DMS153 treated with DMSO at 0.1 percent for 48 hours (cell line): ENCODE measurements around the gene NTRK3.
"Not testable (repeated sequence)": the region's sequence is repeated elsewhere in the genome, so short reads cannot be mapped to it uniquely, and the experiment has no call there.

Experiments used
- DNase-seq: peaks from one replicate; lab custom pipeline; 2025; ENCODE audit not compliant: unreplicated experiment; lab: John Stamatoyannopoulos, UW

Gene NTRK3

GRCh38 chr15:88036154-88036839 lies 220.2 kb downstream of the NTRK3 start:
- DNase-seq = no peak

GRCh38 chr15:88035381-88035780 lies 221.2 kb downstream of the NTRK3 start:
- no peak for DNase-seq

DNA sequence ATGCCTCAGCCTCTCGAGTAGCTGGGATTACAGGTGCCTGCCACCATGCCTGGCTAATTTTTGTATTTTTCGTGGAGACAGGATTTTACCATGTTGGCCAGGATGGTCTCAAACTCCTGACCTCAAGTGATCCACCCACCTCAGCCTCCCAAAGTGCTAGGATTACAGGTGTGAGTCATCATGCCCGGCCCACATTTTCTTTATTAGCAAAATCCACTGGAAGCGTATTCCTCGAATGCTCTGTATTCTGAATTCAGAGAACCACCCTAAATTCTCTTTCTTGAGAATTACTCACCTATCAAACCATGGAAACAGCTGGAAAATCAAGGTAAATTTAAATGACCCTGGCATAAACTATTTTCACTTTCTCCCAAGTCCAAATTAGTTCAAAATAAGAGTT lies 223.1 kb downstream of the NTRK3 start:
- DNase-seq = not testable (repeated sequence)

DNA sequence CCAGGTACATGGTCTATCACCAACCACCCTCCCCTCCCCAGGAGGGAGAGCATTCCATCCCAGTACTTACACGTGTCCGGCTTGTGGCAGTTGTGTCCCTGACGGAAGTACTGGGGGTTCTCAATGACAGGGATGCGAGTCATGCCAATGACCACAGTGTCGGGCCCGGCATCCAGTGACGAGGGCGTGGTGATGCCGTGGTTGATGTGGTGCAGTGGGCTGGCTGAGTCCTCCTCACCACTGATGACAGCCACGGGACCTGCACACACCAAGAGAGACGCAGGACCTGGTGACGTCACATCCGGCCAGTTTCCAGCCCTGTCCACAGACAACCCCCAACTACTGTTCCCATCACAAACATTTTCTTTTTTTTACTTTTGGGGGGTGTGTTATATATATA lies 223.8 kb downstream of the NTRK3 start:
- DNase-seq = no peak

- no peak for DNase-seq
Measured at GRCh38 chr15:88031461-88031860, 225.1 kb downstream of the NTRK3 start.

DNA sequence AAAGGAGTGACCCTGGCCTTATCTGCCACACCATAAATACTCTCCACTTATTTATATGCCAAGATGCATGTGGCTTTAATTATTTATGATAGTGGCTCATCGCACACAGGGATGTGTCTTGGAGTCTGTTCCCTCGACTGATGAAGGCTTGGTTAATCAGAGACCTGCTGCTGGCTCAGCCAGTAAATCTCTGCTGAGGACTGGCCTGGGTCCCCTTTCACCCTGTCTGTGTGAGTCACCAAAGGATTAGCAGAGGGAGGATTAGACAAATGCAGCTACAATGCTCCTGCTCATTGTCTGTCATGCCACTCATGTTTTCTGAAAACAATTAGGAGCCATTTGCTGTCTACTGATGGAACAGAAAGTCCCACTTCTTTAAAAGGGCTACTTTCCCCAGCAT lies 226.8 kb downstream of the NTRK3 start:
- DNase-seq = no peak

DNA sequence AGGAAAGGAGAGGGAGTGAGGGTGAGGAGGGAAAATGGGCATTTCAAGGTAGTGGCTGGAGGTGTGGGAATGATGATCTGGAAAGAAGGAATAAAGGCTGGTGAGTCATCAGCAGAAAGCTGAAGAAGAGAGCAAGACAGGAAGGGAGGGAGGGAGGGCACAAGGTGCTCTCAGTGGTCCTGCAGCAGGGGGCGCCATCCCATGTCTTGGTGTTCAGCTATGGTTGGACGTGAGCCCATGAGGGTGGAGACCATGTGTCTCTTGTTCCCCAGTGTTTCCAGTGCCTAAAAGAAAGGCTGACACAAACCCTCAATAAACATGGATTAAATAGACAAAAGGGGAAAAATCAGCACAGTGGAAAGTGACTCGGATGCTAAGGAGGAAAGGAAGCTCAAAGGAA lies 228.5 kb downstream of the NTRK3 start:
- DNase-seq = no peak

- no peak for DNase-seq
Measured at GRCh38 chr15:88023914-88024313, 232.6 kb downstream of the NTRK3 start.

- no peak for DNase-seq
Measured at GRCh38 chr15:88022716-88023115, 233.8 kb downstream of the NTRK3 start.

DNA sequence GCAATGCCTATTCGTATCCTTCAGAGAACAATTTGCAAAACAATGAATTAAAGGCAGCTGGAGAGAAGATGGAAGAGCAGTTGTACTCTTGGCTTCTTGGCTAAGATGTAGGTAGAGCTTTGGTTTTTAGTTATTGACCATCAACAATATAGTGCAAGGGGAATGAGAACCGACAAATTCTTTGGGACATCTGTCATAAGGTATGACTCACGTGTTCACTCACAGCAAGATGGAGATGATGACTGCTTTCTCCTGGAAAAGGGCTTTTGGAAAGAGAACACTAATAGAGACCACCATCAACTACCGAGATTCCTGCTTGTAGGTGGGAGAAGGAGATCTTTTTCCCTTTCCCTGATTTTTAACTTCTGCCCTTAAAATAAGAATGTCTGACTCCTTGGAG lies 234.9 kb downstream of the NTRK3 start:
- no peak for DNase-seq

DNA sequence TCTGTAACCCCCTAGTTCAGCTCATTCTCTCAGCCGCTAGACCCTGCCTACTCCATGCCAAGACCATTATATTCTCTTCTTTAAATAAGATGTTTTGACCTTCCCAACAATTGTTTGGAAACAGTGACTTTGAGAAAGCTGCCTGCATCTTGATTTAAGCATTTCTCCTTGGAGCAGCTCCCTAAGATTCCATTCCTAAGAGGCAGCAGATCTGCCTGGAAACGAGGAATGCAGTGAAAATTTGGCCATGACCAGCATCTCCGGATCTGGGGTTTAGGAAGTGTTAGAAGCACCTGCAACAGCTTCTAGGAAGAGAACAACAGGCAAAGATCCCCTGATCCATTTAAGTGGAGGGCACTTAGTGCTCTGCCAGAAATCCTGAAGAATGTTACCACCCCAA lies 235.7 kb downstream of the NTRK3 start:
- DNase-seq = no peak

DNA sequence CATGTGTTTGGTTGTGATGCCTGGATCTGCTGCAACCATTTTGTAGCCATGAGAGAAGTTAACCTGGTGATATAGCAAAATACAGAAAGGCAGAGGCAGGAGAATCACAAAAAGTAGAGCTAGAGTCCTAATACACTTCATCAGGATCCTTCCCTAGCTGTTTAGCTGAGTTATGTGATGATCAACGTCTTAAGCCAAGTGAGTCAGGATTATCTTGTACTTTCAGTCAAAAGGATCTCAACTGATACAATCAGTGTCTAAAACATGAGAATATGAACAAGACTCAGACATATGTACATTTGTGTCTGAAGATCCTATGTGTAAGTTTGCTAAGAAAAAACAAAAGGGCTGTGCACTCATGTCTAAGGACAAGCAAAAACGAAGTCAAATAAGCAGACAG lies 236.9 kb downstream of the NTRK3 start:
- no peak for DNase-seq

GRCh38 chr15:88018869-88019641 lies 237.5 kb downstream of the NTRK3 start:
- no peak for DNase-seq

DNA sequence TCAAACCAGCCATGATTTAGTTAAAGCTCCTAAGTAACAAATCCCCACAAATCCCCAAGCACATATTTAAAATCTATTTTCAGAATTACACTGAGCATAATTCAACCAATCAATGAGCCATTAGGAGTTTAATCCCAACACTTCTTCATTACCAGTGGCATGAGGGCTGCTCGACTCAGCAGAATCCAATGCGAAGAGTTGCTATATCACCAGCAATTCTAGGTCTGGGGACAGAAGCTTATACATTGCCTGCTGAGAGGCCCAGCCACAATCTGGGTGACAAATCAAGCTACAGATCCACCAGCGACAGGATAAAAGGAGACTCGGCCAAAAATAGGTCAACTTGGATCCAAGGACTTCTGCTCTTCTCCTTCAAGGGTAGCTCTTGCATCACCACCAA lies 238.8 kb downstream of the NTRK3 start:
- DNase-seq = no peak

DNA sequence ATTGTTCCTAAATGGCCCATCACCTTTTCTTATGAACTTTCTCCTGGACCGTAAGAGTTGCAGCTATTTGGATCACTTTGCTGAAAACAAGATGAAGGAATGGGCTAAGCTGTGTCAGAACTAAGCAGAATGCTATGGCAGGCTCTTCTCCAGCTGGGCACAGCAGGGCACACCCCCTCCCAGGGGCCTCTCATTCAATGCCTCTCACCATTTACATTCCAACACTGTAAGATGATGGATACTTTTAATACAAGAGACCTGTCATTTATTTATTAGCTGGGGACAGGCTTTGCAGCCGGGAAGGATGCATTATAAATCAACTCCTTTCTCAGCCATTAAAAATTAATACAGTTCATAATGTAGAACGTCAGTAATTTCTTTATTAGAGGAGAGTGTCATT lies 240.1 kb downstream of the NTRK3 start:
- no peak for DNase-seq

DNA sequence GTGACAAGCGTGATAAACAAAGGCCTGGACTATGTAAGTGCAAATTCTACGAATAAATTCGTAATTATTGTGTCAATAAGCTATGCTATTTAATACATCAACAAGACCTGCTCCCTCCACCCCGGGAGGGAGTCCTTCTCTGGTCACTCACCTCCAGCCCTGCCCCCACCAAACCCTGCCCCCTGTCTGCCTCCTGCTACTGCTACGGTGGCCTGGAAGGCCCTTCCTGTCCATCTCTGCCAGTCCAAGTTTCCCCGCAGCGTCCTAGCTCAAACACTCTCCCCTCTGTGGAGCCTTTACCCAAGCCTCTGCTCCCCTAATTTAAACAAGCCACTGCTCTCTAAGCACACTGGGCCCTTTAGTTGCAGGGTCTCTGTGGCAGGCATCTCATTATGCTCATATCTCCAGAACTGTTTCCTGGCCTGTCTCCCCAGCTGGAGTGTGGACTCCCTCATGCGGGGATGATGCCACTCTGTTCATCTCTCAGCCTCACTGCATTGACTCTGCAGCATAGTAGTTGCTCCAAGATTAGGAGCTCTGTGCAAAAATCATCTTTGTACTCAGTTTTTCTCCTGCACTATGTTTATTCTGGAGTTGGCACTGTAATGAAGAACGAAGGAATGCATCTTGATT lies 241.2 kb downstream of the NTRK3 start:
- no peak for DNase-seq

- no peak for DNase-seq
Measured at GRCh38 chr15:88014454-88015160, 241.9 kb downstream of the NTRK3 start.

GRCh38 chr15:88013111-88013510 lies 243.4 kb downstream of the NTRK3 start:
- no peak for DNase-seq

DNA sequence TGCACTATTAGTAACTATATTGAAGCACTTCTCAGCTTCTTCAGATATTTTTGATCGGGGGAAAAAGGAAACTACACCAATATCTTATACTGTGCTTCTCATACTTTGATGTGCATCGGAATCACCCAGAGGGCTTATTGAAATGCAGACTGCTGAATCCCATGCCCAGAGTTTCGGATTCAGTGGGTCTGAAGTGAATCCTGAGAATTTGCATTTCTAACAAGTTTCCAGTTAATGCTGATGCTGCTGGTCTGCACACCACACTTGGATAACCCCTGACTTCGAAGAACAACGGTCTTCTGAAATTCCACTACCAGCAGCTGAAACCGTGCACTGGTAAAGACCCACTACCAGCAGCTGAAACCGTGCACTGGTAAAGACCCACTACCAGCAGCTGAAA lies 243.9 kb downstream of the NTRK3 start:
- no peak for DNase-seq

- DNase-seq = no peak
Measured at GRCh38 chr15:88012233-88012632, 244.3 kb downstream of the NTRK3 start.

DNA sequence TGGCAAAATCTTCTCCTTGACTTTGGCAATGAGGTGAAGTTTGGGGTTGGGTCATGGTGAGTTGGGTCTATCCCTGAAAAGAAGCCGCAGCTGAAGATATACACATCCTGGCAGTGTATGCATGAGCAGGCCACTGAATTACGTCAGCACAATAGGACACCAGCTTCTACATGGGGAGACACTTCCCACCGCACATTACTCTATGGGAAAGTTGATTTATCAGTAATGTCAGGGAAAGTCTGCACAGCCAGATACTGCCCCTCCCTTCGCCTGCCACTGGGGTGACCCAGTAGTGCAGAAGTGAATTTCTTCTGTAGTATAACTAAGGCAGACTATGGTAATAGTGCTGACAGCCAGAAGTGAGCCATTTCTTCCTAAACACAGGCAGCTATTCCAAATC lies 245.0 kb downstream of the NTRK3 start:
- DNase-seq = no peak

- no peak for DNase-seq
Measured at GRCh38 chr15:88006146-88006545, 250.4 kb downstream of the NTRK3 start.
